Measurements from ENCODE around the gene CADM1.

- TF ChIP-seq CTCF (IDR thresholded peaks at IDR 0.05) (no peak), POLR2A (IDR thresholded peaks at IDR 0.05) (no peak)
Measured at GRCh38 chr11:115470928-115471327, 33.3 kb downstream of the CADM1 start.

Data from right lobe of liver (tissue), 4 donors.